ENCODE measurements around the gene SYNC. TPM values are rescaled to one million over a fixed set of nuclear protein-coding genes. Genes with fewer than 3 reads are reported as not detected.

SYNC gene
- 10 to 100 TPM; 14.3 to 19.2 (median 14.6) TPM for total RNA-seq
- long read RNA-seq, donor 1, transcript SYNC-201 (4 exons, 1,824 nt), result minor isoform, 17 of 77 reads
- long read RNA-seq, donor 1, transcript SYNC-202 (5 exons, 3,398 nt), result major isoform, 36 of 77 reads
- long read RNA-seq, donor 1, partial matches to known transcripts, result 1 of 77 reads
- long read RNA-seq, donor 1, other reads (novel, unspliced or antisense), result 23 of 77 reads
- long read RNA-seq, donor 2, partial matches to known transcripts, result 2 of 8 reads
- long read RNA-seq, donor 2, other reads (novel, unspliced or antisense), result 6 of 8 reads

- peak; percentile 88 to 94 (median 91) for DNase-seq
- intact Hi-C loops (cut with DNase I, micrococcal nuclease), result no loop called here
- peak; percentile 85 for ATAC-seq
These were observed at the start of gene SYNC for GRCh38 chr1:32702599-32703478. TSS of gene SYNC (minus strand) at chr1:32702770. CDS start at chr1:32702660, 110 bp downstream.

DNA sequence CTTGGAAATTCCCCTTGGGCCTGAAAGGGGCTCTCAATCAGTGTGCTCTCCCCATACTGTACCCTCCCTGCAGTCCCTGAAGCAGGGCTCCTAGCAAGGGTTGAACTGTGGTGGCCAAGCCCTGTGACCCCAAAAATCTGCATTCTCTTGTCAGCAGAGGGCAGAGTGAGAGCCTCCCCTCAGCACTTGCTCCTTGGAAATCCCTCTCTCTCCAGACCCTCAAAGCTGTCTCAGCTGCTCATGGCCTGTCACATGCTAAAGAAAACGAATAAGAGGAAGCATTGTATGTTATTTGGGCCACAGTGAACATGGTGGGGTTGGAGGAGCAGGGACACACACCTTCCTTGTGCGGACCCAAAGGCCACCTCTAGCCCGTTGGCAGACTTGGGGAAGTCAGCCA is 47.2 kb upstream of the SYNC start:
- intact Hi-C loops (cut with DNase I, micrococcal nuclease), result no loop called here
- DNase-seq, result no peak

More at GRCh38 chr1:32702599-32703478, at the start of gene SYNC:
- H3K4me3 ChIP-seq, result peak within 1 kb of the TSS; percentile 30
- no peaks in the 10 kb centered on the region for H3K9me3 ChIP-seq
- peaks cover 5% of the 10 kb centered on the region for H3K4me1 ChIP-seq (ENCODE audit: low read depth)
- no peak for TF ChIP-seq CTCF (IDR thresholded peaks at IDR 0.05)
- no peaks in the 10 kb centered on the region for H3K36me3 ChIP-seq (ENCODE audit: low read depth)

DNA sequence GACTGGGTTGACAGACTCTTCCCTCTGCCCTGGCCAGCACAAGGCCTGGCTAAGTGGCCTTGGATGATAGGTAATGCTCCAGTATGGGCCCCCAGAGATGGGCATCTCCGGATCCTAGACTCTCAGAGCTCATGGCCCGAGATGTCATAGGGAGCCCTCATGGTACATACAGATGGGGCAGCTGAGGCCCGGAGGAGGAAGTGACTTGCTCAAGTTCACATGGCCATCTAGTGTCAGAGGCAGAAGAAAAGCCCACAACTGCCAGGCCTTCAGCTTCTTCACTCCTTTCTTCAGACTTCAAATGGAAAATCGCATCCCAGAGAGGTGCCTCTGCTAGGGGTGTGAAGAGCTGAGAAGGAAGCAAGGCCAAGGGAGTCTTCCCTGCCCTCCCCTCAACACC is 46.8 kb upstream of the SYNC start:
- DNase-seq, result no peak
- Histone ChIP-seq H3K9me3 (no peaks in the 10 kb centered on the region), H3K4me1 (ENCODE audit: low read depth) (peaks cover 15% of the 10 kb centered on the region), H3K36me3 (ENCODE audit: low read depth) (no peaks in the 10 kb centered on the region), H3K4me3 (no peak overlapping the region)
- no peak for ATAC-seq
- no peak for TF ChIP-seq CTCF (IDR thresholded peaks at IDR 0.05)
- intact Hi-C loops (cut with DNase I, micrococcal nuclease), result no loop called here

More for the DNA sequence above, 47.2 kb upstream of the SYNC start:
- Histone ChIP-seq H3K9me3 (no peaks in the 10 kb centered on the region), H3K4me1 (ENCODE audit: low read depth) (peaks cover 16% of the 10 kb centered on the region), H3K36me3 (ENCODE audit: low read depth) (no peaks in the 10 kb centered on the region), H3K4me3 (no peak overlapping the region)
- no peak for TF ChIP-seq CTCF (IDR thresholded peaks at IDR 0.05)
- no peak for ATAC-seq

DNA sequence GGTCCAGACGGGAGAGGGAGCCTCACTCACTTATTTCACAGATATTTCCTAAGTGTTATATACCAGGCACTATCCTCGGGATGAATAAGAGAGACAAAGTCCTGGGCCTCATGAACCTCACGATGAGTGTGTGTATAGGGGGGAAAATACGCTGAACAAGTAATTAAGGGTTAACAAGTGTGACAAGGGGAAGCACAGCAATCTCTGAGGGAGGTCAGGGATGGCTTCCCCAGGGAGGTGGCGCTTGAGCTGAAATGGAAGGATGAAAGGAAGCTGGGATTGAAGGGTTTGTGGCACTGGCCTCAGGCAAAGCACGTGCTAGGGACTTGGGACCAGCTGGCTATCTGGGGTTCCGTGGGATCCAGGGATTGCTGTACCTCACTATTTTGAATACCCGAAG is 46.4 kb upstream of the SYNC start:
- Histone ChIP-seq H3K4me3 (no peak overlapping the region), H3K4me1 (ENCODE audit: low read depth) (peaks cover 11% of the 10 kb centered on the region), H3K36me3 (ENCODE audit: low read depth) (no peaks in the 10 kb centered on the region), H3K9me3 (no peaks in the 10 kb centered on the region)
- DNase-seq, result no peak
- no peak for ATAC-seq
- intact Hi-C loops (cut with DNase I, micrococcal nuclease), result no loop called here
- TF ChIP-seq CTCF (IDR thresholded peaks at IDR 0.05), result no peak

- intact Hi-C loops (cut with DNase I, micrococcal nuclease), result no loop called here
- no peaks in the 10 kb centered on the region for H3K9me3 ChIP-seq
- ATAC-seq, result no peak
- DNase-seq, result no peak
- no peaks in the 10 kb centered on the region for H3K36me3 ChIP-seq (ENCODE audit: low read depth)
- TF ChIP-seq CTCF (IDR thresholded peaks at IDR 0.05), result no peak
- H3K4me3 ChIP-seq, result no peak overlapping the region
- peaks cover 6% of the 10 kb centered on the region for H3K4me1 ChIP-seq (ENCODE audit: low read depth)
These were observed 45.8 kb upstream of the SYNC start for GRCh38 chr1:32748348-32748747.
